Stimulated activated naive CD8-positive, alpha-beta T cell treated with anti-CD3 and anti-CD28 coated beads, Interleukin-15, amount 100 ng/mL, for 72 hours (primary cell): ENCODE results near the gene MAPKAPK3.

Experiments
- ATAC-seq: fragments of 150-1000 bp; cut with Tn5 transposase; 2 replicates; pipeline ENCODE4 v1.10.0; 2021; ENCODE audit warnings: mild to moderate bottlenecking, moderate library complexity
- DNase-seq, 2 donors: peaks; one replicate each; pipeline ENCODE4 v3.0.0; 2021 to 2022
- H3K27ac Mint-ChIP-seq, 2 donors: one replicate each; pipeline ENCODE4 v1.8.0; 2022; ENCODE audit warnings: mild to moderate bottlenecking in 2 of 2, mixed read lengths in 2 of 2, moderate library complexity in 2 of 2
- H3K27me3 Mint-ChIP-seq: one replicate; pipeline ENCODE4 v1.8.0; 2022; ENCODE audit warnings: mixed read lengths
- H3K4me1 Mint-ChIP-seq: one replicate; pipeline ENCODE4 v1.8.0; 2022; ENCODE audit warnings: mild to moderate bottlenecking, mixed read lengths
- H3K4me3 Mint-ChIP-seq, 2 donors: one replicate each; pipeline ENCODE4 v1.8.0; 2022; ENCODE audit warnings: mild to moderate bottlenecking in 2 of 2, mixed read lengths in 2 of 2, moderate library complexity in 1 of 2
- H3K9me3 Mint-ChIP-seq, 2 donors: one replicate each; pipeline ENCODE4 v1.8.0; 2022; ENCODE audit warnings: mixed read lengths in 2 of 2

Gene MAPKAPK3

GRCh38 chr3:50626401-50626800 is 9.4 kb downstream of the MAPKAPK3 start:
- Mint-ChIP-seq H3K9me3 (no peaks in the 10 kb centered on the region), H3K27ac (peak overlapping the region in 1 of 2 donors; percentile 48), H3K4me1 (peaks cover 100% of the 10 kb centered on the region), H3K27me3 (no peaks in the 10 kb centered on the region), H3K4me3 (no peak overlapping the region)
- ATAC-seq, result no peak
- DNase-seq, result no peak

- H3K27me3 Mint-ChIP-seq, result no peaks in the 10 kb centered on the region
- DNase-seq, result no peak
- ATAC-seq, result peak; percentile 27
- no peaks in the 10 kb centered on the region for H3K9me3 Mint-ChIP-seq
- H3K4me1 Mint-ChIP-seq, result peaks cover 100% of the 10 kb centered on the region
- H3K27ac Mint-ChIP-seq, result peak overlapping the region; percentile 72 to 92
- H3K4me3 Mint-ChIP-seq, result peak overlapping the region; percentile 27 to 50
Measured at GRCh38 chr3:50627407-50628051, 10.6 kb downstream of the MAPKAPK3 start.

- no peak overlapping the region for H3K4me3 Mint-ChIP-seq
- H3K9me3 Mint-ChIP-seq, result no peaks in the 10 kb centered on the region
- peaks cover 100% of the 10 kb centered on the region for H3K4me1 Mint-ChIP-seq
- DNase-seq, result no peak
- no peaks in the 10 kb centered on the region for H3K27me3 Mint-ChIP-seq
- peak overlapping the region; percentile 61 to 86 for H3K27ac Mint-ChIP-seq
- no peak for ATAC-seq
Measured at GRCh38 chr3:50628601-50629000, 11.7 kb downstream of the MAPKAPK3 start.

- no peaks in the 10 kb centered on the region for H3K9me3 Mint-ChIP-seq
- H3K27ac Mint-ChIP-seq, result peak overlapping the region; percentile 25 to 39
- no peak for DNase-seq
- no peaks in the 10 kb centered on the region for H3K27me3 Mint-ChIP-seq
- peak overlapping the region in 1 of 2 donors; percentile 36 for H3K4me3 Mint-ChIP-seq
- peaks cover 100% of the 10 kb centered on the region for H3K4me1 Mint-ChIP-seq
- no peak for ATAC-seq
Measured at GRCh38 chr3:50630394-50630793, 13.4 kb downstream of the MAPKAPK3 start.

GRCh38 chr3:50630877-50631276 is 13.9 kb downstream of the MAPKAPK3 start:
- no peaks in the 10 kb centered on the region for H3K9me3 Mint-ChIP-seq
- peak overlapping the region; percentile 39 to 79 for H3K27ac Mint-ChIP-seq
- peak overlapping the region; percentile 12 to 47 for H3K4me3 Mint-ChIP-seq

GRCh38 chr3:50632450-50632849 is 15.5 kb downstream of the MAPKAPK3 start:
- Mint-ChIP-seq H3K27me3 (no peaks in the 10 kb centered on the region), H3K4me1 (peaks cover 96% of the 10 kb centered on the region), H3K4me3 (peak overlapping the region; percentile 20 to 52), H3K9me3 (no peaks in the 10 kb centered on the region), H3K27ac (peak overlapping the region; percentile 47 to 83)
- ATAC-seq (peak; percentile 71), DNase-seq (peak in 1 of 2 donors; percentile 22)

More at GRCh38 chr3:50630877-50631276, 13.9 kb downstream of the MAPKAPK3 start:
- no peaks in the 10 kb centered on the region for H3K27me3 Mint-ChIP-seq
- peaks cover 96% of the 10 kb centered on the region for H3K4me1 Mint-ChIP-seq
- ATAC-seq (no peak), DNase-seq (no peak)

- Mint-ChIP-seq H3K4me1 (peaks cover 96% of the 10 kb centered on the region), H3K27ac (peak overlapping the region in 1 of 2 donors; percentile 35), H3K9me3 (no peaks in the 10 kb centered on the region), H3K4me3 (peak overlapping the region in 1 of 2 donors; percentile 27), H3K27me3 (no peaks in the 10 kb centered on the region)
- ATAC-seq (no peak), DNase-seq (no peak)
Measured at GRCh38 chr3:50633230-50633790, 16.4 kb downstream of the MAPKAPK3 start.

- H3K4me3 Mint-ChIP-seq, result no peak overlapping the region
- H3K4me1 Mint-ChIP-seq, result peaks cover 92% of the 10 kb centered on the region
- no peak for ATAC-seq
- no peaks in the 10 kb centered on the region for H3K27me3 Mint-ChIP-seq
- H3K9me3 Mint-ChIP-seq, result no peaks in the 10 kb centered on the region
- no peak overlapping the region for H3K27ac Mint-ChIP-seq
- no peak for DNase-seq
Measured at GRCh38 chr3:50635066-50635465, 18.1 kb downstream of the MAPKAPK3 start.

GRCh38 chr3:50637011-50637410 is 20.1 kb downstream of the MAPKAPK3 start:
- H3K27ac Mint-ChIP-seq, result peak overlapping the region; percentile 81 to 83
- H3K27me3 Mint-ChIP-seq, result no peaks in the 10 kb centered on the region
- DNase-seq (no peak), ATAC-seq (no peak)
- peak overlapping the region in 1 of 2 donors; percentile 27 for H3K4me3 Mint-ChIP-seq
- H3K9me3 Mint-ChIP-seq, result no peaks in the 10 kb centered on the region
- peaks cover 73% of the 10 kb centered on the region for H3K4me1 Mint-ChIP-seq

GRCh38 chr3:50637945-50638344 is 21.0 kb downstream of the MAPKAPK3 start:
- no peaks in the 10 kb centered on the region for H3K9me3 Mint-ChIP-seq
- H3K4me1 Mint-ChIP-seq, result peaks cover 63% of the 10 kb centered on the region
- ATAC-seq (no peak), DNase-seq (no peak)
- H3K27ac Mint-ChIP-seq, result peak overlapping the region; percentile 81 to 83
- no peak overlapping the region for H3K4me3 Mint-ChIP-seq
- no peaks in the 10 kb centered on the region for H3K27me3 Mint-ChIP-seq

GRCh38 chr3:50639055-50639494 is 22.1 kb downstream of the MAPKAPK3 start:
- DNase-seq (no peak), ATAC-seq (no peak)
- Mint-ChIP-seq H3K4me3 (no peak overlapping the region), H3K4me1 (peaks cover 52% of the 10 kb centered on the region), H3K9me3 (no peaks in the 10 kb centered on the region), H3K27ac (peak overlapping the region in 1 of 2 donors; percentile 82), H3K27me3 (no peaks in the 10 kb centered on the region)

- no peak for DNase-seq
- ATAC-seq, result no peak
- no peaks in the 10 kb centered on the region for H3K9me3 Mint-ChIP-seq
- no peak overlapping the region for H3K4me3 Mint-ChIP-seq
- no peaks in the 10 kb centered on the region for H3K27me3 Mint-ChIP-seq
- peaks cover 23% of the 10 kb centered on the region for H3K4me1 Mint-ChIP-seq
- no peak overlapping the region for H3K27ac Mint-ChIP-seq
Measured at GRCh38 chr3:50642382-50642781, 25.4 kb downstream of the MAPKAPK3 start.

GRCh38 chr3:50644561-50644960 is 27.6 kb downstream of the MAPKAPK3 start:
- Mint-ChIP-seq H3K9me3 (no peaks in the 10 kb centered on the region), H3K27me3 (no peaks in the 10 kb centered on the region), H3K27ac (peak overlapping the region in 1 of 2 donors; percentile 56), H3K4me1 (peaks cover 14% of the 10 kb centered on the region), H3K4me3 (no peak overlapping the region)
- DNase-seq (no peak), ATAC-seq (no peak)

GRCh38 chr3:50645378-50645777 is 28.4 kb downstream of the MAPKAPK3 start:
- H3K27ac Mint-ChIP-seq, result peak overlapping the region; percentile 56 to 74
- no peaks in the 10 kb centered on the region for H3K27me3 Mint-ChIP-seq
- peaks cover 13% of the 10 kb centered on the region for H3K4me1 Mint-ChIP-seq
- ATAC-seq (no peak), DNase-seq (no peak)
- H3K4me3 Mint-ChIP-seq, result no peak overlapping the region
- no peaks in the 10 kb centered on the region for H3K9me3 Mint-ChIP-seq

- Mint-ChIP-seq H3K27me3 (no peaks in the 10 kb centered on the region), H3K27ac (peak overlapping the region in 1 of 2 donors; percentile 45), H3K4me3 (no peak overlapping the region), H3K4me1 (peaks cover 35% of the 10 kb centered on the region), H3K9me3 (no peaks in the 10 kb centered on the region)
- DNase-seq (no peak), ATAC-seq (no peak)
Measured at GRCh38 chr3:50648313-50648712, 31.4 kb downstream of the MAPKAPK3 start.

- no peak for DNase-seq
Measured at GRCh38 chr3:50648944-50649343, 32.0 kb downstream of the MAPKAPK3 start.

More at GRCh38 chr3:50648944-50649343, 32.0 kb downstream of the MAPKAPK3 start:
- peak overlapping the region; percentile 44 to 45 for H3K27ac Mint-ChIP-seq
- no peaks in the 10 kb centered on the region for H3K27me3 Mint-ChIP-seq
- H3K4me3 Mint-ChIP-seq, result no peak overlapping the region
- no peak for ATAC-seq
- no peaks in the 10 kb centered on the region for H3K9me3 Mint-ChIP-seq
- peaks cover 41% of the 10 kb centered on the region for H3K4me1 Mint-ChIP-seq
